ENCODE data around the gene APOB.

Gene APOB

GRCh38 chr2:21038403-21039073 lies 5.3 kb downstream of the APOB start:
- Histone ChIP-seq H3K4me2 (ENCODE audit: insufficient read depth, low read length) (no peak overlapping the region), H3K79me2 (ENCODE audit: insufficient read depth, low read length) (no peaks in the 10 kb centered on the region), H3K9me3 (ENCODE audit: insufficient read depth, low read length, severe bottlenecking) (no peaks in the 10 kb centered on the region), H3K4me3 (ENCODE audit: low read depth in 1 of 2, low read length in 2 of 2) (no peak overlapping the region), H3K4me1 (ENCODE audit: insufficient read depth, low read length) (no peaks in the 10 kb centered on the region), H3K27ac (ENCODE audit: low read length) (no peak overlapping the region), H3K9ac (ENCODE audit: low read depth, low read length) (no peak overlapping the region), H2AFZ (ENCODE audit: low read depth, low read length) (no peak overlapping the region), H3K36me3 (ENCODE audit: insufficient read depth, low read length) (no peaks in the 10 kb centered on the region), H4K20me1 (ENCODE audit: insufficient read depth, low read length) (no peaks in the 10 kb centered on the region), H3K27me3 (ENCODE audit: insufficient read depth, low read length, poor library complexity) (no peaks in the 10 kb centered on the region)
- TF ChIP-seq CTCF (IDR thresholded peaks at IDR 0.05; ENCODE audit: borderline replicate concordance, extremely low read depth, low read length, poor library complexity, severe bottlenecking) (no peak), EZH2 (IDR thresholded peaks at IDR 0.05; ENCODE audit: borderline replicate concordance, low read depth, low read length, severe bottlenecking) (no peak)
- DNase-seq (no peak), ATAC-seq (ENCODE audit: insufficient read depth, low read depth) (no peak)

- H2AFZ ChIP-seq (ENCODE audit: low read depth, low read length): no peak overlapping the region
- H4K20me1 ChIP-seq (ENCODE audit: insufficient read depth, low read length): no peaks in the 10 kb centered on the region
- ATAC-seq (ENCODE audit: insufficient read depth, low read depth): no peak
- no peak for TF ChIP-seq CTCF (IDR thresholded peaks at IDR 0.05; ENCODE audit: borderline replicate concordance, extremely low read depth, low read length, poor library complexity, severe bottlenecking)
- TF ChIP-seq EZH2 (IDR thresholded peaks at IDR 0.05; ENCODE audit: borderline replicate concordance, low read depth, low read length, severe bottlenecking): no peak
- no peaks in the 10 kb centered on the region for H3K4me1 ChIP-seq (ENCODE audit: insufficient read depth, low read length)
- no peak overlapping the region for H3K27ac ChIP-seq (ENCODE audit: low read length)
- DNase-seq: no peak
- no peaks in the 10 kb centered on the region for H3K27me3 ChIP-seq (ENCODE audit: insufficient read depth, low read length, poor library complexity)
- H3K4me2 ChIP-seq (ENCODE audit: insufficient read depth, low read length): no peak overlapping the region
- no peaks in the 10 kb centered on the region for H3K36me3 ChIP-seq (ENCODE audit: insufficient read depth, low read length)
- H3K9ac ChIP-seq (ENCODE audit: low read depth, low read length): no peak overlapping the region
- H3K4me3 ChIP-seq (ENCODE audit: low read depth in 1 of 2, low read length in 2 of 2): no peak overlapping the region
- H3K9me3 ChIP-seq (ENCODE audit: insufficient read depth, low read length, severe bottlenecking): no peaks in the 10 kb centered on the region
- H3K79me2 ChIP-seq (ENCODE audit: insufficient read depth, low read length): no peaks in the 10 kb centered on the region
These were observed 6.2 kb downstream of the APOB start for GRCh38 chr2:21037671-21038108.

GRCh38 chr2:21036708-21037670 lies 6.9 kb downstream of the APOB start:
- no peaks in the 10 kb centered on the region for H3K27me3 ChIP-seq (ENCODE audit: insufficient read depth, low read length, poor library complexity)
- H3K9me3 ChIP-seq (ENCODE audit: insufficient read depth, low read length, severe bottlenecking): no peaks in the 10 kb centered on the region
- H2AFZ ChIP-seq (ENCODE audit: low read depth, low read length): no peak overlapping the region
- H3K4me2 ChIP-seq (ENCODE audit: insufficient read depth, low read length): no peak overlapping the region
- H4K20me1 ChIP-seq (ENCODE audit: insufficient read depth, low read length): no peaks in the 10 kb centered on the region
- DNase-seq: no peak
- no peak overlapping the region for H3K27ac ChIP-seq (ENCODE audit: low read length)
- TF ChIP-seq EZH2 (IDR thresholded peaks at IDR 0.05; ENCODE audit: borderline replicate concordance, low read depth, low read length, severe bottlenecking) (no peak), CTCF (IDR thresholded peaks at IDR 0.05; ENCODE audit: borderline replicate concordance, extremely low read depth, low read length, poor library complexity, severe bottlenecking) (no peak)
- H3K4me3 ChIP-seq (ENCODE audit: low read depth in 1 of 2, low read length in 2 of 2): no peak overlapping the region
- H3K9ac ChIP-seq (ENCODE audit: low read depth, low read length): no peak overlapping the region
- H3K4me1 ChIP-seq (ENCODE audit: insufficient read depth, low read length): no peaks in the 10 kb centered on the region
- ATAC-seq (ENCODE audit: insufficient read depth, low read depth): no peak
- no peaks in the 10 kb centered on the region for H3K79me2 ChIP-seq (ENCODE audit: insufficient read depth, low read length)
- no peaks in the 10 kb centered on the region for H3K36me3 ChIP-seq (ENCODE audit: insufficient read depth, low read length)

Data from DND-41 (cell line).